ENCODE measurements around the gene IDUA.

- TF ChIP-seq CTCF (conservative IDR thresholded peaks at IDR 0.05; ENCODE audit: low read depth, low read length) (no peak), MXI1 (IDR thresholded peaks at IDR 0.05; ENCODE audit: borderline replicate concordance, low read depth, low read length) (no peak), SMC3 (IDR thresholded peaks at IDR 0.05; ENCODE audit: low read depth, low read length) (no peak), BHLHE40 (IDR thresholded peaks at IDR 0.05; ENCODE audit: low read depth, low read length) (no peak), RAD21 (IDR thresholded peaks at IDR 0.05; ENCODE audit: low read length) (no peak), MAZ (IDR thresholded peaks at IDR 0.05; ENCODE audit: borderline replicate concordance, low read depth, low read length) (no peak), USF2 (IDR thresholded peaks at IDR 0.05; ENCODE audit: low read depth, low read length) (no peak)
These were observed 35.7 kb upstream of the IDUA start for GRCh38 chr4:951186-951585.
